ENCODE measurements around the gene SMU1.
"Not testable (repeated sequence)": the region's sequence is repeated elsewhere in the genome, so short reads cannot be mapped to it uniquely, and the experiment has no call there.

SMU1 gene

GRCh38 chr9:33013962-33014664 lies 62.4 kb downstream of the SMU1 start:
- DNase-seq (ENCODE audit: low spot score), result no peak

GRCh38 chr9:33012328-33013069 lies 64.0 kb downstream of the SMU1 start:
- no peak for DNase-seq (ENCODE audit: low spot score)

GRCh38 chr9:33011831-33012230 lies 64.6 kb downstream of the SMU1 start:
- DNase-seq (ENCODE audit: low spot score), result no peak

- DNase-seq (ENCODE audit: low spot score), result no peak
Observed at GRCh38 chr9:33007755-33008154, 68.7 kb downstream of the SMU1 start.

GRCh38 chr9:33005335-33005734 lies 71.1 kb downstream of the SMU1 start:
- not testable (repeated sequence) for DNase-seq (ENCODE audit: low spot score)

- peak; percentile 10 for DNase-seq (ENCODE audit: low spot score)
Observed at GRCh38 chr9:33000682-33001055, 75.8 kb downstream of the SMU1 start.

GRCh38 chr9:32992595-32993238 lies 83.8 kb downstream of the SMU1 start:
- no peak for DNase-seq (ENCODE audit: low spot score)

- DNase-seq (ENCODE audit: low spot score), result no peak
Observed at GRCh38 chr9:32991897-32992594, 84.4 kb downstream of the SMU1 start.
